Middle frontal gyrus (tissue), 1 donor: ENCODE data around the gene CCNE1.
"Not testable (repeated sequence)": the region's sequence is repeated elsewhere in the genome, so short reads cannot be mapped to it uniquely, and the experiment has no call there.

Experiments
- DNase-seq: peaks from one replicate; pipeline ENCODE4 v3.0.0-alpha.2; 2015; ENCODE audit warnings: low spot score; ENCODE audit errors: extremely low spot score

Gene CCNE1

DNA sequence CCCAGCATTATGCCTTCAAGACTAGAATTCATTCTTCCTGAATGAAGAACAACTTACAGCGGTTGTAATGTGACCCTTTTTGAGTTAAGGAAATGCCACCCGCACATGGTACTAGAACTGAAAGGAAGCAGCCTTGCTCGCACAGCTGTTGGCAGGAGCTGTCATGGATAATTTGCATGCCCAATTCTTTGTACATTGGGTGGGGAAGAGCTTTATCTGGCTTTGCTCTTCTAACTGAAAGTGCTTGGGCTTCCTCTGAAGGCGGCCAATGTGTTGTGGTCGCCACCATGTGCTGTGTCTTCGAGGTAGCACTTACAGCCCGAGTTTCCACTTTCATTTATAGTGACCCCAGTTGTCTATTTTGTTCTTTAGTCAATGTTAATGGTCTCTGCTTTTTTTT is 3.4 kb downstream of the CCNE1 start:
- DNase-seq = no peak

DNA sequence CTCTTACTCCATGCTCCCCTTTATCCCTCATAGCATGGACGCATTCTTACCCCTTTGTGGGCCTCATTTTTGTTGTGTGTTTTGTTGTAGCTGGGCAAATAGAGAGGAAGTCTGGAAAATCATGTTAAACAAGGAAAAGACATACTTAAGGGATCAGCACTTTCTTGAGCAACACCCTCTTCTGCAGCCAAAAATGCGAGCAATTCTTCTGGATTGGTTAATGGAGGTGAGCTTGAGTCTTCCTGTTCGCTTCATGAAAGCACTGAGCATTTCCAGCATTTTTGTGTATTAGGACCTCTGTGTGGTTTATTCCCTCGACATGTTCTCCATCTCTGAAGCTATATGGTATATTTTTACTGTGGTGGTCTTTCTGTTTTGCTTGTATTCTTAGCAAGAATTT is 5.5 kb downstream of the CCNE1 start:
- no peak for DNase-seq

DNA sequence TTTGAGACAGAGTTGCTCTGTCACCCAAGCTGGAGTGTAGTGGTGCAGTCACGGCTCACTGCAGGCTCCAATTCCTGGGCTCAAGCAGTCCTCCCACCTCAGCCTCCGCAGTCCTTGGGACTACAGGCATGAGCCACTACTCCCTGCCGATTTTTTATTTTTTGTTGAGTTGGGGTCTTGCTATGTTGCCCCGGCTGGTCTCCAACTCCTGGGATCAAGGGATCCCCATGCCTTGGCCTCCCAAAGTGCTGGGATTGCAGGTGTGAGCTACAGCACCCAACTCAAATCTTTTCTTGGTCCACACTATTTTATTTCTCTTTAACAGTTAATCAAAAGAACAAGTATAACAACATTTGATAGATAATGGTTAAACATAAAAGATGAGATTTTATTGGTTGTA is 7.5 kb downstream of the CCNE1 start:
- no peak for DNase-seq

GRCh38 chr19:29819986-29820385 is 8.2 kb downstream of the CCNE1 start:
- no peak for DNase-seq

- no peak for DNase-seq
Observed at GRCh38 chr19:29823581-29824330, 12.0 kb downstream of the CCNE1 start.

GRCh38 chr19:29825263-29825662 is 13.5 kb downstream of the CCNE1 start:
- not testable (repeated sequence) for DNase-seq

DNA sequence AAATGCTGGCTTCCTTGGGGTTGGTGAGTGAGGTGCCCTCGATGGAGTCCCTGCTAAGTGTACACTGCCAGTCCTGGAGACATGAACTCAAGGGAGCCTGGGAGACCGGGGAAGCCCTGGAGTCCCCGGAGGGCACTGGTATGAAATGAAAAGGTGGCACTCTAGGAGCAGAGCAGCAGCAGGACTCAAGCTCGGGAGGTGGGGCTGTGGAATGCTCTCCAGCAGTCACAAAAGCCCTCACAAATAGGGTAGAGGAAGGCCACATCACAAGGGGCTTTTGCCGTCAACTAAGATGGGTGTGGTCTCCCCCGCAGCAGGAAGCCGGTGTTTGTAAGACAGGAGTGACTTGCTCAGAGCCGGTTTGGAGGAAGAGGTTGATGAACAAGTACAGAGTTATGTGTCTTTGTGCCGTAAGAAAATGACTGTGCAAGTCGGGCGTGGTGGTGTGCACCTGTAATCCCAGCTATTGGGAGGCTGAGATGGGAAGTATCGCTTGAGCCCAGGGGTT is 19.3 kb downstream of the CCNE1 start:
- no peak for DNase-seq

DNA sequence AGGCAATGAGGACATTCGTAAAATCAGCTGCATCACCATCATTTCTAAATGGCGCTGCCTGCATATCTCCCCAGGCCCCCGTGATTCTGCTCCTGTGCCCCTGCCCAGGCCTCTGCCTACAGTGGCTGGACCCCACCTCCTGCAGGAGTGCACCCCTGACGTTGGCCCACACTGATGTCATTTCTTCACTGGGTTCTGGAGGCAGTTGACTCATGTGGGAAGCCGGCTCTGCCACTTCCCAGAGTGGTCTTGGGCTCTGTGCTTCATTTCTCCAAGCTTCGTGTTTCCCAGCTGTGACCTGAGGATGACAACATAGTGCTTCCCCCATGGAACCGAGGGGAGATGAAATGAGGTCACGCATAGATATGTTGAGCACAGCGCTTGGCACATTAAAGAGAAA is 19.9 kb downstream of the CCNE1 start:
- DNase-seq = no peak

- DNase-seq = no peak
Observed at GRCh38 chr19:29832801-29833200, 21.0 kb downstream of the CCNE1 start.

GRCh38 chr19:29833614-29834261 is 21.9 kb downstream of the CCNE1 start:
- DNase-seq = no peak

DNA sequence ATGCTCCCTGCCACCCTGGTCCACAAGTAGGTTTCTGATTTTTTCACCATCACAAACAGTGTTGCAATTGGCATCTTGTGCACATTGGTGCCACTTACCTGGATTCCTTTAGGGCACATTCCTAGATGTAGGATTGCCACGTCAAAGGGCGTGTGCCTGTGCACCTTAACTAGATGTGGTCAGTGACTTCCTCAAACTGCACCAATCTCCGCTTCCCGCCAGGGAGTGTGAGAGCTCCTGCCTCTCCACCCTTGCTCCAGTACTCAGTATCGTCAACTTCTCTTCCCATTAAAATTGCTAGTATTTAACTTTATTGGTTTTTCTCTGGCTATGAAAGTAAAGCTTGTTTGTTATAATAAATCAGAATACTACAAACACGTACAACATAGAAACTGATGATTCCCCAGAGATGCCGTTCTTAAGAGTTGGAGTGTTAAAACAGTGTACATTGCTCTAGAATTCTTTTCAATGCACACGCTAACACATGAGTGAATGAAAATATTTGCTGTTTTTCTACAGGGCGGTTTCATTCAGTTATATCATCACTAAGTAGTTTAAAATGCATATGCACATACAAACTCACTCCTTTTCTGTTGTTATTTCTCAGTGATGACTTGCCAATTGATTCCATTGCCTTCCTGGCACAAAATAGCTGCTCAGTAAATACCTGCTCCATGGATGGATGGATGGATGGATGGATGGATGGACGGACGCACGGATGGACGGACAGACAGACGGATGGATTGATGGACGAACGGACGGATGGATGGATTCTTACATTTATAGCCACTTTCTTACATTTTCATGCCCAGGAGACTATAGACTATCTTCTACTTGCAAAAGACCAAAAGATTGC is 23.4 kb downstream of the CCNE1 start:
- DNase-seq = no peak

GRCh38 chr19:29836409-29836825 is 24.6 kb downstream of the CCNE1 start:
- no peak for DNase-seq

DNA sequence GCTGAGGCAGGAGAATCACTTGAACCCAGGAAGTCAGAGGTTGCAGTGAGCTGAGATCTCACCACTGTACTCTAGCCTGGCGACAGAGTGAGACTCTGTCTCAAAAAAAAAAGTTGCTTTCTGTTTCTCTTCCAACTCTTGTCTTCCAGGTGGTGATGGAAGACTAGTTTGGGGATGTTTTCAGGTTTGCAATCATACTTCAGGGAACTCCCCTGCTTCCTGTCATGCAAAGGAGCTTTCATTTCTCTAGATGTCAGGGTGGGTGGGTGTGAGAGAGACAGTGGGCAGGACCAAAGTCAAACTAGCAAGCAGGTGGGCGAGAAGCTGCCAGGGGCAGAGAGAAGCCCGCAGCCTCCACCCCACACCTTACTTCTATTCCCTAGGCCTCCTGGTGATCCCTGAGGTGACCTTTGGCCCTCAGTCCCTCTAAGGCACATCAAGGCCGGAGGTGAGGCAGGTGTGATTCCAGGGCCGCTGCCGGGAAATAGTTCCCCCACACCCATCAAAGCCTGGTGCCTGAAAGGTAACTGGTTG is 25.7 kb downstream of the CCNE1 start:
- DNase-seq = no peak

GRCh38 chr19:29837996-29838395 is 26.2 kb downstream of the CCNE1 start:
- no peak for DNase-seq

DNA sequence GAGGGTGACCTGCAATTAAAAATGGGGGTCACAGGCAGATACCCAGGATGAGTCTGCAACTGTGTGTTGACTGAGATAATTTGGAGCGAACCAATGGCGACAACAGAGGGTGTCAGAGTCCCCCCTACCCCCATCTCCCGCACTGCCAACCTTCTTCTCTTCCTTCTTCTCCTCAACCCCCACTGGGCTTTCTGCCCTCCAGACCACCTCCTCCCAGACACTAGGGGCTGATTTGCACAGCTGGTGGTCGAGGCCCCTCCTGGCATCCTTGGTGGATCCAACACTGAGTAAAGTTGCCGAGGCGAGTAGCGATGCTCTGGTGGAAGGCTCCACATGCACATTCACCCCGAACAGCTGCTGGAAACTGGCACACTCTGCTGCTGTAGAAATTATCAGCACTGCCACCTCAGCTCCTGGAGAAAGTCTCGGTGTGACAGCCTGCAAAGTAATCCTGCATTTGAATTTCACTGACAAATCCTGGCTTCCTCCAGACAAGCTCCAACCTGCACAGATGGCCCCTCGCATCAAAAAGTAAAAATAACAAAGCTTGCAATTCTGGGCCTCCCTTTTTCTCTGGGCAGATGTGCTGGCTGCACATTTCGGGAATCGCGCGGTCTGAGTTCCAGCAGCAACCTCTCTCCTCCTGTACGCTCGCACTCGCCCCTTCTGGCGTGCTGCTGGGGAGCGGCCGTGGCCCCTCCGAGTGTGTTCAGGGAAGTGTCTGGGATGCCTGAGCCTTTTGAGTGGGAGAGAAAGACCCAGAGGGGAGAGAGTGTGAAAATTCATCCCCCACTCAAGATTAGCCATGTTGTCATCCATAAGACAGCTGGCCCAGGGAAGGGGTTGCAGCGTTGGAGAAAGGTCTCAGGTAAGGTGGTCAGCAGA is 28.5 kb downstream of the CCNE1 start:
- DNase-seq = no peak

GRCh38 chr19:29841209-29841558 is 29.4 kb downstream of the CCNE1 start:
- DNase-seq = no peak

- no peak for DNase-seq
Observed at GRCh38 chr19:29841559-29842367, 30.0 kb downstream of the CCNE1 start.

- DNase-seq = no peak
Observed at GRCh38 chr19:29842471-29843179, 30.8 kb downstream of the CCNE1 start.
